ENCODE results near the gene MDGA2. TPM values are rescaled to one million over a fixed set of nuclear protein-coding genes. Genes with fewer than 3 reads are reported as not detected.

Gene MDGA2
- total RNA-seq, 6 experiments from 2014 or later = 0.17 to 0.53 (median 0.27) TPM; not detected in 3

DNA sequence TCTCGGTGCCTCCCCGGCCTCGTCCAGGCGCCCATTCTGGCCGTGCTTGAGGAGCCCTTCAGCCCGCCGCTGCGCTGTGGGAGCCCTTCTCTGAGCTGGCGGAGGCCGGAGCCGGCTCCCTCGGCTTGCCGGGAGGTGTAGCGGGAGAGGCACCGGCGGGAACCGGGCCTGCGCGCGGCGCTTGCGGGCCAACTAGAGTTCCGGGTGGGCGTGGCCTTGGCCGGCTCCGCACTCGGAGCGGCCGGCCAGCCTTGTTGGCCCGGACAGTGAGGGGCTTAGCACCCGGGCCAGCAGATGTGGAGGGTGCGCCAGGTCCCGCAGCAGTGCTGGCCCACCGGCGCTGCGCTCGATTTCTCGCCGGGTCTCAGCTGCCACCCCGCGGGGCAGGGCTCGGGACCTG is 855.1 kb downstream of the MDGA2 start:
- H3K4me3 ChIP-seq = no peak overlapping the region
- WGBS (ENCODE audit: insufficient coverage, low coverage, low lambda C conversion rate, missing lambda C conversion rate) = 92% methylated on average over 7 of the region's 42 CpGs
- intact Hi-C loops (cut with DNase I) = no loop called here
- ATAC-seq (no peak), DNase-seq (peak in 1 of 3 donors; percentile 45)
- TF ChIP-seq POLR2A (IDR thresholded peaks at IDR 0.05) = no peak
- TF ChIP-seq, protein P1, sequence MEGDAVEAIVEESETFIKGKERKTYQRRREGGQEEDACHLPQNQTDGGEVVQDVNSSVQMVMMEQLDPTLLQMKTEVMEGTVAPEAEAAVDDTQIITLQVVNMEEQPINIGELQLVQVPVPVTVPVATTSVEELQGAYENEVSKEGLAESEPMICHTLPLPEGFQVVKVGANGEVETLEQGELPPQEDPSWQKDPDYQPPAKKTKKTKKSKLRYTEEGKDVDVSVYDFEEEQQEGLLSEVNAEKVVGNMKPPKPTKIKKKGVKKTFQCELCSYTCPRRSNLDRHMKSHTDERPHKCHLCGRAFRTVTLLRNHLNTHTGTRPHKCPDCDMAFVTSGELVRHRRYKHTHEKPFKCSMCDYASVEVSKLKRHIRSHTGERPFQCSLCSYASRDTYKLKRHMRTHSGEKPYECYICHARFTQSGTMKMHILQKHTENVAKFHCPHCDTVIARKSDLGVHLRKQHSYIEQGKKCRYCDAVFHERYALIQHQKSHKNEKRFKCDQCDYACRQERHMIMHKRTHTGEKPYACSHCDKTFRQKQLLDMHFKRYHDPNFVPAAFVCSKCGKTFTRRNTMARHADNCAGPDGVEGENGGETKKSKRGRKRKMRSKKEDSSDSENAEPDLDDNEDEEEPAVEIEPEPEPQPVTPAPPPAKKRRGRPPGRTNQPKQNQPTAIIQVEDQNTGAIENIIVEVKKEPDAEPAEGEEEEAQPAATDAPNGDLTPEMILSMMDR (IDR thresholded peaks at IDR 0.05) = no peak
- H3K27me3 ChIP-seq = no peaks in the 10 kb centered on the region
- H3K36me3 ChIP-seq = no peaks in the 10 kb centered on the region
- H3K4me1 ChIP-seq = no peaks in the 10 kb centered on the region
- no peaks in the 10 kb centered on the region for H3K9me3 ChIP-seq
- H3K27ac ChIP-seq = no peak overlapping the region

DNA sequence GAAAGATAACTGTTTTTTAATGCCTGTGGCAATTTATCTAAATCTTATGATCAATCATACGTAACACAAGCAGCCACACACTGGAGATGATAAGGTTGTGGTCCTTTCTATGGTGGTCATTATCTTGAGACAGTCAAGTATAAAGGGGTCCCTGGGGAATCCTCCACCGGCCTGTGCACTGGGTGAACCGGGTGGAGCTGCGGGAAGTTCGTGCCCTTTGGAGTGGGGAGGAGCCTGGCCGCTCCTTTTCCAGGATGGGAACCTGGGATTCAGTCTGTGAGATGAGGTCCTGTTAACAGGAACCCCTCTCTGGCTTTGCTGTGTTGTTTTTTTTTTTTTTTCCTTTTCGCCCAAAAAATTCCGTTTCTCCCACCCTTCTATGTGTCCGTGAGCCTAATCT is 856.3 kb downstream of the MDGA2 start:
- H3K27ac ChIP-seq = no peak overlapping the region
- H3K36me3 ChIP-seq = no peaks in the 10 kb centered on the region
- 60% methylated on average over 8 of the region's 9 CpGs for WGBS (ENCODE audit: insufficient coverage, low coverage, low lambda C conversion rate, missing lambda C conversion rate)
- no peaks in the 10 kb centered on the region for H3K9me3 ChIP-seq
- TF ChIP-seq, protein P1 (IDR thresholded peaks at IDR 0.05) = no peak
- TF ChIP-seq POLR2A (IDR thresholded peaks at IDR 0.05) = no peak
- intact Hi-C loops (cut with DNase I) = no loop called here
- H3K4me1 ChIP-seq = no peaks in the 10 kb centered on the region
- ATAC-seq (no peak), DNase-seq (no peak)
- no peaks in the 10 kb centered on the region for H3K27me3 ChIP-seq
- no peak overlapping the region for H3K4me3 ChIP-seq

DNA sequence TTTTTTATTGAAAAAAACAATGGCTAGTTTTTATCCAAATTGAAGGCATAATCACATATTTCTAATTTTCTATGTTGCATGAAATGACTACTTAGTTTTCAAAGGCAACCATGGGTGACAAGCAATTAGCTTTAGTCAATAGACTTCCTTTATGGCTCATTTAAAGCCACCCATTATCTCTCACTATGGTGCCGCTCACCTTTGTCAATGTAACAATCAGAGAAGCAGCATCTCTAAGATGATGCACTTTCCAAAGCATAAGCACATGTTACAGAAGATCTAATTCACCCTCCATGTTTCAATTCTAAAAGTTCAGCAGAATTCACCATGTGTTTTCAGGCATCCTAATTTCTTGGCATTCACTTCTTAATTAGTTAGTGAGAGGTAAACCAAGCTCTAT is 857.3 kb downstream of the MDGA2 start:
- DNase-seq = no peak
- intact Hi-C loops (cut with DNase I) = no loop called here
- H3K36me3 ChIP-seq = no peaks in the 10 kb centered on the region
- ATAC-seq = no peak
- H3K4me1 ChIP-seq = no peaks in the 10 kb centered on the region
- no peaks in the 10 kb centered on the region for H3K27me3 ChIP-seq
- H3K9me3 ChIP-seq = no peaks in the 10 kb centered on the region
- WGBS (ENCODE audit: insufficient coverage, low coverage, low lambda C conversion rate, missing lambda C conversion rate) = 82% methylated on average over 1 of the region's 1 CpG
- TF ChIP-seq POLR2A (IDR thresholded peaks at IDR 0.05) = no peak
- TF ChIP-seq, protein P1 (IDR thresholded peaks at IDR 0.05) = no peak
- H3K27ac ChIP-seq = no peak overlapping the region
- H3K4me3 ChIP-seq = no peak overlapping the region

DNA sequence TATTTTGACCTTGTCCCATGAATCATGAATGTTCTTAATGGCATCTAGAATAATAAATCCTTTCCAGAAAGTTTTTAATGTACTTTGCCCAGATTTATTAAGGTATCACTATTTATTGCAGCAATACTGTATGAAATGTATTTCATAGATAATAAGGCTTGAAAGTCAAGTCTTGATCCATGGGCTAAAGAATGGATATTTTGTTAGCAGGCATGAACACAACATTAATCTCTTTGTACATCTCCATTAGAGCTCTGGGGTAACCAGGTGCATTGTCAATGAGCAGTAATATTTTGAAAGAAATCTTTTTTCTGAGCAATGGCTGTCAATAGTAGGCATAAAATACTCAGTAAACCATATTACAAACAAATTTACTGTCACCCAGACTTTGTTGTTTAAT is 882.3 kb downstream of the MDGA2 start:
- H3K4me1 ChIP-seq = no peaks in the 10 kb centered on the region
- H3K27ac ChIP-seq = no peak overlapping the region
- intact Hi-C loops (cut with DNase I) = no loop called here
- H3K4me3 ChIP-seq = no peak overlapping the region
- DNase-seq (no peak), ATAC-seq (no peak)
- H3K9me3 ChIP-seq = no peaks in the 10 kb centered on the region
- no peak for TF ChIP-seq POLR2A (IDR thresholded peaks at IDR 0.05)
- TF ChIP-seq, protein P1 (IDR thresholded peaks at IDR 0.05) = no peak
- H3K27me3 ChIP-seq = no peaks in the 10 kb centered on the region
- H3K36me3 ChIP-seq = no peaks in the 10 kb centered on the region

Small RNA genes within 50 kb of the gene (small RNA-seq; reads per million reads assigned to genes)
- gene RF00402 = 0 reads per million in 2 experiments

Data from right lobe of liver (tissue), 6 donors.